Erythroblast (primary cell): ENCODE data around the gene TMX2.

ENCODE experiments used
- GATA1 ChIP-seq: IDR thresholded peaks from 2 replicates; pipeline ENCODE4 v1.6.1; 2011; ENCODE audit warnings: low read depth, mild to moderate bottlenecking, control low read depth, low read length, moderate library complexity
- POLR2A ChIP-seq: IDR thresholded peaks from 2 replicates; pipeline ENCODE4 v1.6.1; 2011; ENCODE audit warnings: mild to moderate bottlenecking, low read length

- TF ChIP-seq POLR2A (no peak), GATA1 (no peak)
Observed at GRCh38 chr11:57776577-57777210, 64.3 kb downstream of the TMX2 start.
